ENCODE data around the gene SYNGR3.
"Not testable (repeated sequence)": the region's sequence is repeated elsewhere in the genome, so short reads cannot be mapped to it uniquely, and the experiment has no call there.

The SYNGR3 gene

GRCh38 chr16:1959269-1960039 is 30.3 kb upstream of the SYNGR3 start, which contains the start of gene NDUFB10:
Gene NDUFB10, plus strand, starts transcription at chr16:1959538. Its CDS starts 87 bp downstream, at chr16:1959625.
- TF ChIP-seq, protein P1, sequence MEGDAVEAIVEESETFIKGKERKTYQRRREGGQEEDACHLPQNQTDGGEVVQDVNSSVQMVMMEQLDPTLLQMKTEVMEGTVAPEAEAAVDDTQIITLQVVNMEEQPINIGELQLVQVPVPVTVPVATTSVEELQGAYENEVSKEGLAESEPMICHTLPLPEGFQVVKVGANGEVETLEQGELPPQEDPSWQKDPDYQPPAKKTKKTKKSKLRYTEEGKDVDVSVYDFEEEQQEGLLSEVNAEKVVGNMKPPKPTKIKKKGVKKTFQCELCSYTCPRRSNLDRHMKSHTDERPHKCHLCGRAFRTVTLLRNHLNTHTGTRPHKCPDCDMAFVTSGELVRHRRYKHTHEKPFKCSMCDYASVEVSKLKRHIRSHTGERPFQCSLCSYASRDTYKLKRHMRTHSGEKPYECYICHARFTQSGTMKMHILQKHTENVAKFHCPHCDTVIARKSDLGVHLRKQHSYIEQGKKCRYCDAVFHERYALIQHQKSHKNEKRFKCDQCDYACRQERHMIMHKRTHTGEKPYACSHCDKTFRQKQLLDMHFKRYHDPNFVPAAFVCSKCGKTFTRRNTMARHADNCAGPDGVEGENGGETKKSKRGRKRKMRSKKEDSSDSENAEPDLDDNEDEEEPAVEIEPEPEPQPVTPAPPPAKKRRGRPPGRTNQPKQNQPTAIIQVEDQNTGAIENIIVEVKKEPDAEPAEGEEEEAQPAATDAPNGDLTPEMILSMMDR (IDR thresholded peaks at IDR 0.05; ENCODE audit: low read depth, low read length, missing control alignments) = peak; percentile 46
- in situ Hi-C loops (cut with HindIII; ENCODE audit: low pct_ligation_motif_present, low sequenced_read_pairs) = no loop called here
- peak; percentile 78 for DNase-seq
- Histone ChIP-seq H3K4me3 (ENCODE audit: low read depth, low read length) (peak within 1 kb of the TSS; percentile 88), H3K36me3 (replicated peaks) (peaks cover 32% of the 10 kb centered on the region), H3K27me3 (replicated peaks) (no peaks in the 10 kb centered on the region), H3K27ac (peak within 1 kb of the TSS; percentile 24)

DNA sequence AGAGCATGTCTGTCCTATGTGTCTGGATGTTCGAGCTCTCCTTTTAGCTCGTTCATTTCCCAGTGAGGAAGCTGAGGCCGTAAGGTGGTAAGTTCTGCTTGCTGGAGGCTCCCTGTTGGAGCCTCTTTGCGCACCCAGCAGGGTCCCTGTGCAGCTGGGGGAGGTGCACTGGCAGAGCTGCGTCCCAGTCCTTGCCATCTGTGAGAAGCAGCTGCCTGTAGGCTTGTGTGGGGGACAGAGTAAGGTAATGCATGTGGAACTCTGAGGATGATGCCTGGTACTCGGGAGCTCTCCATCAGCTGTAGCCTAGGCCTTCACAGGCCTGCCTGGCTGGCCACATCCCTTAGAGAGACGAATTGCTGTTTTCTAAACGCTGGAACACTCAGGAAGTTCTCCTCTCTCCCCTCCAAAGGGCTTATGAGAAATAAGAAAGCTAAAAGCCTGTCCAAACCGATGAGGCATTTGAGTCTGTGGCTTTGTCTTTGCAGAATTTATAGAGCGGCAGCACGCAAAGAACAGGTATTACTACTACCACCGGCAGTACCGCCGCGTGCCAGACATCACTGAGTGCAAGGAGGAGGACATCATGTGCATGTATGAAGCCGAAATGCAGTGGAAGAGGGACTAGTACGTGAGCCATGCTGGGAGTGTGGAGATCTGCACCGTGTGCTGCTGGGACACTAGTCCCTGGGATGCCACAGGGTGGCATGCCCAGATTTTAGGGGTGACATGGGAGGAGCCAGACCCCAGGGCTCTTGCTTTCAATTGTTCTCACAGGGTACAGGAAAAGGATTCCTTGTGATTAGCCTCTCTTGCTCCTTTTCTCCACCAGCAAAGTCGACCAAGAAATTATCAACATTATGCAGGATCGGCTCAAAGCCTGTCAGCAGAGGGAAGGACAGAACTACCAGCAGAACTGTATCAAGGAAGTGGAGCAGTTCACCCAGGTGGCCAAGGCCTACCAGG is 28.8 kb upstream of the SYNGR3 start:
- Histone ChIP-seq H3K27ac (no peak overlapping the region), H3K4me3 (ENCODE audit: low read depth, low read length) (peak overlapping the region; percentile 88), H3K27me3 (replicated peaks) (no peaks in the 10 kb centered on the region), H3K36me3 (replicated peaks) (peaks cover 32% of the 10 kb centered on the region)
- TF ChIP-seq, protein P1 (IDR thresholded peaks at IDR 0.05; ENCODE audit: low read depth, low read length, missing control alignments) = no peak
- no peak for DNase-seq
- in situ Hi-C loops (cut with HindIII; ENCODE audit: low pct_ligation_motif_present, low sequenced_read_pairs) = no loop called here

GRCh38 chr16:1961651-1962067 is 28.1 kb upstream of the SYNGR3 start:
- H3K27ac ChIP-seq = no peak overlapping the region
- in situ Hi-C loops (cut with HindIII; ENCODE audit: low pct_ligation_motif_present, low sequenced_read_pairs) = no loop called here

DNA sequence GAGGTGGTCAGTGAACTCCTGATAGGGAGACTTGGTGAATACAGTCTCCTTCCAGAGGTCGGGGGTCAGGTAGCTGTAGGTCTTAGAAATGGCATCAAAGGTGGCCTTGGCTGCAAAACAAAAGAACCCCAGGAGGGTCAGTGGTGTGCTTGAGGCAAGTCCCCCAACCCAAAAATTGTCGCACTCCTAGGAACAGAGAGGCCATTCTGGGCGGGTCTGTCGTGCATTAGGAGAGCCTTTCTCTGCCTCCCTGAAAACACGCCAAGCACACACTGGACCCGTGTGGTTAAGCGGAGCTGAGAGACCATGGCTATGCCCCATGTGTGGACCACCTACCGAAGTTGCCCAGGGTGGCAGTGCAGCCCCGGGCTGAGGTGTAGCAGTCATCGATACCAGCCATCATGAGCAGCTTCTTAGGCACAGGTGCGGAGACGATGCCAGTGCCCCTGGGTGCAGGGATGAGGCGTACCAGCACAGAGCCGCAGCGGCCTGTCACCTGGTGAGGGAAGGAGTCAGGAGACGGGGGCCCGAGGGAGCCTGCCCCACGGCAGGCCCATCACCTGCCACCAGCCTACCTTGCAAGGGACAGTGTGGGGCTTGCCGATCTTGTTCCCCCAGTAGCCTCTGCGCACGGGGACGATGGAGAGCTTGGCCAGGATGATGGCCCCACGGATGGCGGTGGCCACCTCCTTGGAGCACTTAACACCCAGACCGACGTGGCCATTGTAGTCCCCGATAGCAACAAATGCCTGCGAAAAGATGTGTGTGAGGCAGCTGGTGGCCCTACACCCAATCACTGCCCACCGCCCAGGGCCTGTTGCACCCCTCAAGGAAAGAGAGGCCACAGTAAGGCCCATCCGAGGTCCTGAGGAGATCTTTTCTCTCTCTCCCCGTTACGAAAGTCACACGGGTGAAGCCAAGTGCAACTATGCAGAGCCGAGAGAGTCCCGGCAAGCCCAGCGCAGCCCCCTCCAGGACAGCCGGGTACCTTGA is 27.3 kb upstream of the SYNGR3 start:
- in situ Hi-C loops (cut with HindIII; ENCODE audit: low pct_ligation_motif_present, low sequenced_read_pairs); H3K27me3 ChIP-seq (replicated peaks); DNase-seq: not testable (repeated sequence)
- Histone ChIP-seq H3K27ac (peak overlapping the region; percentile 88), H3K36me3 (replicated peaks) (peaks cover 32% of the 10 kb centered on the region), H3K4me3 (ENCODE audit: low read depth, low read length) (peak overlapping the region; percentile 93)

More at GRCh38 chr16:1961651-1962067, 28.1 kb upstream of the SYNGR3 start:
- H3K4me3 ChIP-seq (ENCODE audit: low read depth, low read length) = no peak overlapping the region
- DNase-seq = no peak
- peaks cover 32% of the 10 kb centered on the region for H3K36me3 ChIP-seq (replicated peaks)
- no peaks in the 10 kb centered on the region for H3K27me3 ChIP-seq (replicated peaks)
- TF ChIP-seq, protein P1 (IDR thresholded peaks at IDR 0.05; ENCODE audit: low read depth, low read length, missing control alignments) = no peak

DNA sequence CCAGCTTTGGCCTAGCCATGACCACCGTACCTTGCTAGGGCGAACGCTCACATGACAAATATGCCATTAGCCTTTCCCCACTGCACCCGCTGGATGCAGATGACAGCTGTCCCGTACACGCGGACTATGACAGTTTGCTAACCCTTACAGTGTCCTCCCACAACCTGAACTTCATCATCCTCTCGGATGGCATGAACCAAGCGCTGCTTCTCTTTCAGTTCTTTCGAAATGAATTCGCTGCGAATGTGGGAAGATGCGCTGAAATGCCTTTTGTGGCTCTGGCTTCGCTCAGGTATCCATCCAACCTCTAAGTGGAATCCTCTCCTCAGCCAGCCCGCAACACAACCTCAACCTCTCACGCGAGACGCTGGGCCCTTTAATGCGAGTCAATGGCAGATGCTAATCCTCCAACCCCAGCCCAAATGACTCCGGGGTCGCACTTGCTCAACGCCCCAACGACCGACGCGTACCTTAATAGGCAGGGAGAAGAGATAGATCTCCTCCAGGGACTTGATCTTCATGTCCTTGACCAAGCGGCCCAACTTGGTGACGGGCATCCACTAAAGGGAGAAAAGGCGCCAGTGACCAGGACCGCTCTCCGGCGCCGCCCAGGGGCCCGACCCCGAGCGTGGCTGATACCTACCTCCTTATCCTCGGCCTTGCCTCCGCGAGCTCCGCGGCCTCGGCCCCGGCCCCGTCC is 25.8 kb upstream of the SYNGR3 start:
- TF ChIP-seq, protein P1 (IDR thresholded peaks at IDR 0.05; ENCODE audit: low read depth, low read length, missing control alignments) = peak; percentile 3
- H3K27me3 ChIP-seq (replicated peaks) = no peaks in the 10 kb centered on the region
- peak overlapping the region; percentile 93 for H3K4me3 ChIP-seq (ENCODE audit: low read depth, low read length)
- H3K36me3 ChIP-seq (replicated peaks) = peaks cover 32% of the 10 kb centered on the region
- H3K27ac ChIP-seq = peak overlapping the region; percentile 88
- no peak for DNase-seq
- in situ Hi-C loops (cut with HindIII; ENCODE audit: low pct_ligation_motif_present, low sequenced_read_pairs) = no loop called here
